Measurements from ENCODE around the gene CBX8. TPM values are rescaled to one million over a fixed set of nuclear protein-coding genes. Genes with fewer than 3 reads are reported as not detected.

CBX8 gene
- total and polyA plus RNA-seq, 7 donors, result 0.28 to 5.6 (median 1.8) TPM

DNA sequence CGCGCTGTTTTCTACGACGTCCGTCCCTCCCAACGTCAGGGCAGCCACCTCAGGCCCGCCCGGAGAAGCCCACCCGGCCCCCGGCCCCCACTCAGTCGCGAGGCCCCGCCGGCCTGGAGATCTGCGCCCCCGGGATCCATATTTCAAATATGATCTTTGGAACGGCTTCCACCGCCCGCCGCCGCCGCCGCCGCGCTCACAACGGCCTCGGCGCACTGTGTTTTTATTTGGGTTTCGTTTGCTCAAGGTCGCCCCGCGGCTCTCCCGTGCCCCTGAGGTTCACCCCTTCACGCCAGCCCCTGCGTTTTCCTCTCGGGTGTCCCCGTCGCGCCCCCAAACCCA lies 46.6 kb upstream of the CBX8 start:
- peaks cover 37 to 61% (median 40%) of the 10 kb centered on the region in 3 donors for H3K27me3 ChIP-seq
- peak overlapping the region; percentile 22 to 64 (median 54) for H3K4me3 ChIP-seq
- 1% methylated on average over 39 of the region's 39 CpGs for WGBS, 2 donors
- no peaks in the 10 kb centered on the region for H3K36me3 ChIP-seq
- no peak for TF ChIP-seq EP300 (IDR thresholded peaks at IDR 0.05)
- peak in 2 of 4 donors; percentile 10 to 18 for TF ChIP-seq POLR2AphosphoS5 (IDR thresholded peaks at IDR 0.05)
- no peaks in the 10 kb centered on the region for H3K9me3 ChIP-seq
- peaks cover 0 to 62% (median 58%) of the 10 kb centered on the region in 4 donors for H3K4me1 ChIP-seq
- no peak for DNase-seq
- intact Hi-C loops (cut with DNase I), result loop anchor here (5.0 kb wide), 2 partner anchors 74 to 419 kb away; partner anchors contain the start of gene RNF213
- H3K27ac ChIP-seq, result peak overlapping the region; percentile 29 to 60 (median 57)

- H3K27me3 ChIP-seq, result peaks cover 37 to 61% (median 40%) of the 10 kb centered on the region in 3 donors
- peak overlapping the region in 1 of 4 donors; percentile 55 for H3K27ac ChIP-seq
- 2 to 3% methylated on average over 66 of the region's 66 CpGs for WGBS, 2 donors
- H3K4me3 ChIP-seq, result peak overlapping the region in 3 of 4 donors; percentile 51 to 64 (median 56)
- no peak for TF ChIP-seq EP300 (IDR thresholded peaks at IDR 0.05)
- TF ChIP-seq POLR2AphosphoS5 (IDR thresholded peaks at IDR 0.05), result peak in 2 of 4 donors; percentile 34 to 36
- TF ChIP-seq POLR2A (IDR thresholded peaks at IDR 0.05), result no peak
- H3K36me3 ChIP-seq, result no peaks in the 10 kb centered on the region
- H3K4me1 ChIP-seq, result peaks cover 0 to 66% (median 61%) of the 10 kb centered on the region in 4 donors
- no peak for DNase-seq
- no peaks in the 10 kb centered on the region for H3K9me3 ChIP-seq
- intact Hi-C loops (cut with DNase I), result loop anchor here (5.0 kb wide), 2 partner anchors 74 to 419 kb away; partner anchors contain the start of gene RNF213
These were observed 46.0 kb upstream of the CBX8 start for GRCh38 chr17:79842656-79843473.

GRCh38 chr17:79842136-79842655 lies 45.3 kb upstream of the CBX8 start:
- Histone ChIP-seq H3K27me3 (peaks cover 37 to 61% (median 40%) of the 10 kb centered on the region in 3 donors), H3K4me1 (peaks cover 0 to 73% (median 68%) of the 10 kb centered on the region in 4 donors), H3K36me3 (no peaks in the 10 kb centered on the region), H3K4me3 (no peak overlapping the region), H3K9me3 (no peaks in the 10 kb centered on the region), H3K27ac (no peak overlapping the region)
- intact Hi-C loops (cut with DNase I), result loop anchor here (5.0 kb wide), 2 partner anchors 75 to 420 kb away; partner anchors contain the start of gene RNF213
- no peak for DNase-seq
- 6 to 7% methylated on average over 20 of the region's 20 CpGs for WGBS, 2 donors
- TF ChIP-seq POLR2A (IDR thresholded peaks at IDR 0.05) (no peak), POLR2AphosphoS5 (IDR thresholded peaks at IDR 0.05) (no peak), EP300 (IDR thresholded peaks at IDR 0.05) (no peak)
- TF ChIP-seq, protein P1, sequence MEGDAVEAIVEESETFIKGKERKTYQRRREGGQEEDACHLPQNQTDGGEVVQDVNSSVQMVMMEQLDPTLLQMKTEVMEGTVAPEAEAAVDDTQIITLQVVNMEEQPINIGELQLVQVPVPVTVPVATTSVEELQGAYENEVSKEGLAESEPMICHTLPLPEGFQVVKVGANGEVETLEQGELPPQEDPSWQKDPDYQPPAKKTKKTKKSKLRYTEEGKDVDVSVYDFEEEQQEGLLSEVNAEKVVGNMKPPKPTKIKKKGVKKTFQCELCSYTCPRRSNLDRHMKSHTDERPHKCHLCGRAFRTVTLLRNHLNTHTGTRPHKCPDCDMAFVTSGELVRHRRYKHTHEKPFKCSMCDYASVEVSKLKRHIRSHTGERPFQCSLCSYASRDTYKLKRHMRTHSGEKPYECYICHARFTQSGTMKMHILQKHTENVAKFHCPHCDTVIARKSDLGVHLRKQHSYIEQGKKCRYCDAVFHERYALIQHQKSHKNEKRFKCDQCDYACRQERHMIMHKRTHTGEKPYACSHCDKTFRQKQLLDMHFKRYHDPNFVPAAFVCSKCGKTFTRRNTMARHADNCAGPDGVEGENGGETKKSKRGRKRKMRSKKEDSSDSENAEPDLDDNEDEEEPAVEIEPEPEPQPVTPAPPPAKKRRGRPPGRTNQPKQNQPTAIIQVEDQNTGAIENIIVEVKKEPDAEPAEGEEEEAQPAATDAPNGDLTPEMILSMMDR (IDR thresholded peaks at IDR 0.05), result no peak

DNA sequence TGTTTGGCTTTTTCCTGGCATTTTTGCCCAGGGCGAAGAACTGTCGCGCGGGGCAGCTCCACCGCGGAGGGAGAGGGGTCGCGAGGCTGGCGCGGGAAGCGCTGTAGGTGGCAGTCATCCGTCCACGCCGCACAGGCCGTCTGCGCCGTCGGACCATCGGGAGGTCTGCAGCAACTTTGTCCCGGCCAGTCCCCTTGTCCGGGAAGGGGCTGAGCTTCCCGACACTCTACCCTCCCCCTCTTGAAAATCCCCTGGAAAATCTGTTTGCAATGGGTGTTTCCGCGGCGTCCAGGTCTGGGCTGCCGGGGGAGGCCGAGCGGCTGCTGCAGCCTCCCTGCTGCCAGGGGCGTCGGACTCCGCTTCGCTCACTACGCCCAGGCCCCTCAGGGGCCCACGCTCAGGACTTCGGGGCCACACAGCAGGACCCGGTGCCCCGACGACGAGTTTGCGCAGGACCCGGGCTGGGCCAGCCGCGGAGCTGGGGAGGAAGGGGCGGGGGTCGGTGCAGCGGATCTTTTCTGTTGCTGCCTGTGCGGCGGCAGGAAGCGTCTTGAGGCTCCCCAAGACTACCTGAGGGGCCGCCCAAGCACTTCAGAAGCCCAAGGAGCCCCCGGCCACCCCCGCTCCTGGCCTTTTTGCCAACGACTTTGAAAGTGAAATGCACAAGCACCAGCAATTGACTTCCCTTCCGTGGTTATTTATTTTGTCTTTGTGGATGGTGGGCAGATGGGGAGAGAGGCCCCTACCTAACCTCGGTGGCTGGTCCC lies 44.7 kb upstream of the CBX8 start:
- H3K4me1 ChIP-seq, result peaks cover 0 to 80% (median 74%) of the 10 kb centered on the region in 4 donors
- H3K36me3 ChIP-seq, result no peaks in the 10 kb centered on the region
- H3K27ac ChIP-seq, result no peak overlapping the region
- H3K27me3 ChIP-seq, result peaks cover 37 to 61% (median 40%) of the 10 kb centered on the region in 3 donors
- intact Hi-C loops (cut with DNase I), result loop anchor here (5.0 kb wide), 2 partner anchors 76 to 421 kb away; partner anchors contain the start of gene RNF213
- TF ChIP-seq POLR2AphosphoS5 (IDR thresholded peaks at IDR 0.05) (no peak), POLR2A (IDR thresholded peaks at IDR 0.05) (no peak), EP300 (IDR thresholded peaks at IDR 0.05) (no peak)
- TF ChIP-seq, protein P1 (IDR thresholded peaks at IDR 0.05), result no peak
- 2 to 3% methylated on average over 55 of the region's 55 CpGs for WGBS, 2 donors
- no peak overlapping the region for H3K4me3 ChIP-seq
- no peak for DNase-seq
- H3K9me3 ChIP-seq, result no peaks in the 10 kb centered on the region

- peak overlapping the region in 1 of 4 donors; percentile 84 for H3K4me3 ChIP-seq
- peak in 1 of 4 donors; percentile 43 for TF ChIP-seq POLR2AphosphoS5 (IDR thresholded peaks at IDR 0.05)
- TF ChIP-seq, protein P1 (IDR thresholded peaks at IDR 0.05), result no peak
- no peak for TF ChIP-seq POLR2A (IDR thresholded peaks at IDR 0.05)
- TF ChIP-seq EP300 (IDR thresholded peaks at IDR 0.05), result no peak
- H3K4me1 ChIP-seq, result peaks cover 0 to 86% (median 80%) of the 10 kb centered on the region in 4 donors
- WGBS, 2 donors, result 2 to 3% methylated on average over 19 of the region's 19 CpGs
- no peak overlapping the region for H3K27ac ChIP-seq
- intact Hi-C loops (cut with DNase I), result loop anchor here (1.0 to 5.0 kb wide), 3 partner anchors 45 to 421 kb away; partner anchors contain the start of gene RNF213
- no peak for DNase-seq
- H3K9me3 ChIP-seq, result no peaks in the 10 kb centered on the region
- peaks cover 37 to 61% (median 40%) of the 10 kb centered on the region in 3 donors for H3K27me3 ChIP-seq
- no peaks in the 10 kb centered on the region for H3K36me3 ChIP-seq
These were observed 44.1 kb upstream of the CBX8 start for GRCh38 chr17:79840989-79841286.

All from sigmoid colon (tissue), 7 donors.